ENCODE measurements around the gene VSIG10L. TPM values are rescaled to one million over a fixed set of nuclear protein-coding genes. Genes with fewer than 3 reads are reported as not detected.

VSIG10L gene
- total RNA-seq, 1 donor from 2014 or later = 0.17 TPM

- no peak for DNase-seq
Measured at GRCh38 chr19:51311351-51312257, 30.3 kb downstream of the VSIG10L start, which contains the start of gene IGLON5. Gene IGLON5 (plus strand): TSS chr19:51311644. CDS start chr19:51311848, 204 bp downstream.

- no peak for DNase-seq
Measured at GRCh38 chr19:51305479-51305878, 36.5 kb downstream of the VSIG10L start.

- DNase-seq = no peak
Measured at GRCh38 chr19:51301266-51301665, 40.7 kb downstream of the VSIG10L start.

- no peak for DNase-seq
Measured at GRCh38 chr19:51297406-51297805, 44.5 kb downstream of the VSIG10L start.

- no peak for DNase-seq
Measured at GRCh38 chr19:51296336-51297093, 45.4 kb downstream of the VSIG10L start.

GRCh38 chr19:51295382-51296126 is 46.4 kb downstream of the VSIG10L start:
- DNase-seq = no peak

- DNase-seq = no peak
Measured at GRCh38 chr19:51294977-51295375, 47.0 kb downstream of the VSIG10L start.

GRCh38 chr19:51294211-51294976 is 47.5 kb downstream of the VSIG10L start:
- DNase-seq = no peak

GRCh38 chr19:51293571-51294210 is 48.2 kb downstream of the VSIG10L start:
- DNase-seq = no peak

GRCh38 chr19:51292971-51293370 is 49.0 kb downstream of the VSIG10L start:
- no peak for DNase-seq

GRCh38 chr19:51289635-51290034 is 52.3 kb downstream of the VSIG10L start:
- DNase-seq = no peak

- DNase-seq = no peak
Measured at GRCh38 chr19:51285682-51286081, 56.3 kb downstream of the VSIG10L start.

GRCh38 chr19:51282335-51282734 is 59.6 kb downstream of the VSIG10L start:
- no peak for DNase-seq

Other genes starting within 250 kb of the VSIG10L start
- 10.0 and 15.8 TPM in 2 replicates for gene CTU1, start 233.7 kb downstream of the VSIG10L start, total RNA-seq
- 0.19 TPM in 1 of 2 replicates, not detected in the other for gene SIGLEC9, start 217.2 kb downstream of the VSIG10L start, total RNA-seq
- not detected in 2 replicates for gene SIGLEC7, start 199.8 kb downstream of the VSIG10L start, total RNA-seq
- gene CD33, start 117.1 kb downstream of the VSIG10L start, total RNA-seq = not detected in 2 replicates
- gene SIGLECL1, start 91.1 kb downstream of the VSIG10L start, total RNA-seq = not detected in 2 replicates
- gene IGLON5, start 30.5 kb downstream of the VSIG10L start, total RNA-seq = not detected in 2 replicates
- gene ETFB, start 24.2 kb upstream of the VSIG10L start, total RNA-seq = 76.2 and 98.5 TPM in 2 replicates
- not detected in 2 replicates for gene CLDND2, start 26.9 kb upstream of the VSIG10L start, total RNA-seq
- not detected in 2 replicates for gene NKG7, start 30.5 kb upstream of the VSIG10L start, total RNA-seq
- not detected in 2 replicates for gene LIM2, start 45.8 kb upstream of the VSIG10L start, total RNA-seq
- not detected in 2 replicates for gene C19orf84, start 48.5 kb upstream of the VSIG10L start, total RNA-seq
- not detected in 2 replicates for gene SIGLEC10, start 75.5 kb upstream of the VSIG10L start, total RNA-seq
- not detected in 2 replicates for gene SIGLEC8, start 116.3 kb upstream of the VSIG10L start, total RNA-seq
- gene CEACAM18, start 136.4 kb upstream of the VSIG10L start, total RNA-seq = not detected in 2 replicates
- gene SIGLEC12, start 159.7 kb upstream of the VSIG10L start, total RNA-seq = not detected in 2 replicates
- gene SIGLEC6, start 189.5 kb upstream of the VSIG10L start, total RNA-seq = not detected in 2 replicates
- 4.3 and 8.3 TPM in 2 replicates for gene ZNF175, start 229.1 kb upstream of the VSIG10L start, total RNA-seq

Measured in dermis blood vessel endothelial cell (primary cell).